GM10266 (cell line): Measurements from ENCODE around the gene UBXN4.
"Not testable (repeated sequence)": the region's sequence is repeated elsewhere in the genome, so short reads cannot be mapped to it uniquely, and the experiment has no call there.

Experiments
- DNase-seq: peaks from one replicate; pipeline ENCODE4 v3.0.0; 2012; ENCODE audit errors: extremely low spot score
- CTCF ChIP-seq: IDR thresholded peaks from 2 replicates; pipeline ENCODE4 v1.5.1; 2012; ENCODE audit warnings: mild to moderate bottlenecking, low read depth; ENCODE audit not compliant: control insufficient read depth, insufficient read depth; ENCODE audit errors: missing control alignments

The UBXN4 gene

GRCh38 chr2:135802350-135802749, 60.7 kb downstream of the UBXN4 start:
- DNase-seq, result no peak
- no peak for TF ChIP-seq CTCF

- DNase-seq, result no peak
- TF ChIP-seq CTCF, result no peak
These were observed 61.6 kb downstream of the UBXN4 start for GRCh38 chr2:135803278-135803677.

- not testable (repeated sequence) for DNase-seq
These were observed 66.2 kb downstream of the UBXN4 start for GRCh38 chr2:135807874-135808273.

GRCh38 chr2:135812907-135813511, 71.4 kb downstream of the UBXN4 start:
- no peak for TF ChIP-seq CTCF
- DNase-seq, result no peak

GRCh38 chr2:135815269-135815668, 73.6 kb downstream of the UBXN4 start:
- no peak for DNase-seq
- no peak for TF ChIP-seq CTCF

- TF ChIP-seq CTCF, result no peak
- DNase-seq, result no peak
These were observed 75.8 kb downstream of the UBXN4 start for GRCh38 chr2:135817466-135817865.

- no peak for TF ChIP-seq CTCF
- no peak for DNase-seq
These were observed 76.3 kb downstream of the UBXN4 start for GRCh38 chr2:135817951-135818350.
